CD4-positive, alpha-beta memory T cell (primary cell): ENCODE measurements around the gene BCL11A. TPM values are rescaled to one million over a fixed set of nuclear protein-coding genes. Genes with fewer than 3 reads are reported as not detected.

Experiments used
- CTCF ChIA-PET: fragments of 350-600 bp; sonication (Branson Sonifier 250); formaldehyde crosslinking; loops from one replicate; lab custom pipeline; 2021; ENCODE audit warnings: inconsistent platforms; ENCODE audit not compliant: partially characterized antibody; lab: Charles Lee
- POLR2A ChIA-PET: fragments of 350-600 bp; sonication (Branson Sonifier 250); formaldehyde crosslinking; loops from one replicate; lab custom pipeline; 2021; ENCODE audit not compliant: partially characterized antibody; lab: Charles Lee
- DNase-seq, 5 donors: peaks; one replicate each; pipeline versions ENCODE4 v3.0.0 to v3.0.0-alpha.2; 2020 to 2022; ENCODE audit warnings: mixed read lengths in 1 of 5
- H3K27ac ChIP-seq: one replicate; pipeline ENCODE4 v1.7.0; 2013; ENCODE audit warnings: low read depth, low read length
- H3K27me3 ChIP-seq: 2 replicates; pipeline ENCODE4 v1.7.0; 2013; ENCODE audit warnings: mild to moderate bottlenecking, low read length, moderate library complexity; ENCODE audit not compliant: insufficient read depth
- H3K36me3 ChIP-seq: 2 replicates; pipeline ENCODE4 v1.7.0; 2013; ENCODE audit warnings: mild to moderate bottlenecking, low read length, moderate library complexity; ENCODE audit not compliant: insufficient read depth
- H3K4me1 ChIP-seq: 2 replicates; pipeline ENCODE4 v1.7.0; 2013; ENCODE audit warnings: mild to moderate bottlenecking, low read length, moderate library complexity; ENCODE audit not compliant: insufficient read depth
- H3K4me3 ChIP-seq, 2 donors: one replicate each; pipeline ENCODE4 v1.7.0; 2013; ENCODE audit warnings: low read length in 2 of 2, mild to moderate bottlenecking in 1 of 2
- H3K9me3 ChIP-seq, 2 donors: one replicate each; pipeline ENCODE4 v1.7.0; 2013; ENCODE audit warnings: low read length in 2 of 2, control low read depth in 1 of 2; ENCODE audit not compliant: control insufficient read depth in 1 of 2
- H3K27ac Mint-ChIP-seq, 7 donors: one replicate each; pipeline ENCODE4 v1.8.0; 2020 to 2021; ENCODE audit warnings: mixed read lengths in 7 of 7, mild to moderate bottlenecking in 6 of 7, inconsistent platforms in 3 of 7, moderate library complexity in 3 of 7
- H3K27me3 Mint-ChIP-seq, 2 donors: one replicate each; pipeline ENCODE4 v1.8.0; 2020 to 2021; ENCODE audit warnings: mixed read lengths in 2 of 2
- H3K36me3 Mint-ChIP-seq, 2 donors: one replicate each; pipeline ENCODE4 v1.8.0; 2020 to 2021; ENCODE audit warnings: mixed read lengths in 2 of 2, inconsistent platforms in 1 of 2, mild to moderate bottlenecking in 1 of 2
- H3K4me1 Mint-ChIP-seq, 4 donors: one replicate each; pipeline ENCODE4 v1.8.0; 2020 to 2021; ENCODE audit warnings: mixed read lengths in 4 of 4, mild to moderate bottlenecking in 1 of 4
- H3K4me3 Mint-ChIP-seq, 8 donors: one replicate each; pipeline ENCODE4 v1.8.0; 2020 to 2021; ENCODE audit warnings: mixed read lengths in 8 of 8, mild to moderate bottlenecking in 7 of 8, moderate library complexity in 6 of 8, inconsistent platforms in 3 of 8
- H3K9me3 Mint-ChIP-seq, 8 donors: one replicate each; pipeline ENCODE4 v1.8.0; 2020 to 2021; ENCODE audit warnings: mixed read lengths in 8 of 8, mild to moderate bottlenecking in 5 of 8, inconsistent platforms in 3 of 8, moderate library complexity in 1 of 8
- intact Hi-C: fragments of 100-400 bp; cut with micrococcal nuclease; formaldehyde crosslinking; loops from one replicate; pipeline ENCODE4 v1.15.1; 2023
- polyA plus RNA-seq, 2 donors: library from polyadenylated mRNA; unstranded; fragments of 300-500 nt; fragmentation: Illumina TruSeq; gene quantifications; one replicate each; pipeline ENCODE4 v1.2.3, GENCODE V29; 2021
- total RNA-seq, 2 experiments: library from RNA; stranded (reverse); gene quantifications; one replicate each; pipeline ENCODE4 v1.2.3, GENCODE V29; 2021

BCL11A gene
- total and polyA plus RNA-seq, 4 experiments from 2014 or later = 0.12 to 1.6 TPM; not detected in 2

- peaks cover 0 to 6% of the 10 kb centered on the region in 2 donors for H3K36me3 Mint-ChIP-seq
- POLR2A ChIA-PET = no interaction called here
- Histone ChIP-seq H3K36me3 (no peaks in the 10 kb centered on the region), H3K4me3 (no peak overlapping the region), H3K27me3 (peaks cover 27% of the 10 kb centered on the region), H3K4me1 (peaks cover 29% of the 10 kb centered on the region), H3K9me3 (no peaks in the 10 kb centered on the region), H3K27ac (no peak overlapping the region)
- peak overlapping the region in 1 of 8 donors; percentile 22 for H3K4me3 Mint-ChIP-seq
- peaks cover 46 to 68% of the 10 kb centered on the region in 2 donors for H3K27me3 Mint-ChIP-seq
- no peak overlapping the region for H3K27ac Mint-ChIP-seq
- intact Hi-C loops = no loop called here
- peaks cover 7 to 27% (median 16%) of the 10 kb centered on the region in 4 donors for H3K4me1 Mint-ChIP-seq
- peaks cover 0 to 3% (median 0%) of the 10 kb centered on the region in 8 donors for H3K9me3 Mint-ChIP-seq
- CTCF ChIA-PET = no interaction called here
- no peak for DNase-seq
Measured at GRCh38 chr2:60546756-60547420, 6.6 kb downstream of the BCL11A start.

- Histone ChIP-seq H3K4me3 (no peak overlapping the region), H3K27me3 (peaks cover 21% of the 10 kb centered on the region), H3K9me3 (no peaks in the 10 kb centered on the region), H3K27ac (no peak overlapping the region), H3K4me1 (peaks cover 12% of the 10 kb centered on the region), H3K36me3 (no peaks in the 10 kb centered on the region)
- Mint-ChIP-seq H3K4me3 (no peak overlapping the region), H3K27ac (no peak overlapping the region), H3K9me3 (peaks cover 0 to 3% (median 0%) of the 10 kb centered on the region in 8 donors), H3K4me1 (peaks cover 7 to 14% (median 10%) of the 10 kb centered on the region in 4 donors), H3K27me3 (peaks cover 46 to 58% of the 10 kb centered on the region in 2 donors), H3K36me3 (peaks cover 0 to 4% of the 10 kb centered on the region in 2 donors)
- ChIA-PET CTCF (no interaction called here), POLR2A (no interaction called here)
- DNase-seq = no peak
- intact Hi-C loops = no loop called here
Measured at GRCh38 chr2:60544954-60545560, 8.4 kb downstream of the BCL11A start.

- intact Hi-C loops = no loop called here
- ChIA-PET POLR2A (no interaction called here), CTCF (no interaction called here)
- DNase-seq = no peak
- Mint-ChIP-seq H3K9me3 (no peaks in the 10 kb centered on the region), H3K36me3 (no peaks in the 10 kb centered on the region), H3K27ac (no peak overlapping the region), H3K4me3 (no peak overlapping the region), H3K27me3 (peaks cover 42 to 53% of the 10 kb centered on the region in 2 donors), H3K4me1 (peaks cover 2 to 6% (median 4%) of the 10 kb centered on the region in 4 donors)
- Histone ChIP-seq H3K9me3 (no peaks in the 10 kb centered on the region), H3K27ac (no peak overlapping the region), H3K27me3 (peaks cover 18% of the 10 kb centered on the region), H3K36me3 (no peaks in the 10 kb centered on the region), H3K4me3 (no peak overlapping the region), H3K4me1 (peaks cover 2% of the 10 kb centered on the region)
Measured at GRCh38 chr2:60544062-60544461, 9.4 kb downstream of the BCL11A start.

GRCh38 chr2:60541056-60541651 is 12.3 kb downstream of the BCL11A start:
- H3K27me3 ChIP-seq = peaks cover 6% of the 10 kb centered on the region
- Mint-ChIP-seq H3K27ac (no peak overlapping the region), H3K27me3 (peaks cover 35% of the 10 kb centered on the region in 2 donors), H3K4me1 (no peaks in the 10 kb centered on the region), H3K9me3 (no peaks in the 10 kb centered on the region), H3K36me3 (no peaks in the 10 kb centered on the region), H3K4me3 (no peak overlapping the region)
- H3K9me3 ChIP-seq = no peaks in the 10 kb centered on the region
- no peak overlapping the region for H3K27ac ChIP-seq
- intact Hi-C loops = no loop called here
- CTCF ChIA-PET = interaction anchor here (1.2 to 1.4 kb wide), 2 partner anchors 9 to 16 kb away, joined by 3 to 4 read pairs; no protein-coding TSS in a partner anchor
- no peaks in the 10 kb centered on the region for H3K36me3 ChIP-seq
- H3K4me3 ChIP-seq = no peak overlapping the region
- POLR2A ChIA-PET = no interaction called here
- no peaks in the 10 kb centered on the region for H3K4me1 ChIP-seq
- DNase-seq = no peak

- ChIA-PET CTCF (interaction anchor here (1.4 kb wide), 1 partner anchor 10 kb away, joined by 4 read pairs; no protein-coding TSS in a partner anchor), POLR2A (no interaction called here)
- Histone ChIP-seq H3K4me3 (no peak overlapping the region), H3K27me3 (no peaks in the 10 kb centered on the region), H3K4me1 (no peaks in the 10 kb centered on the region), H3K27ac (no peak overlapping the region), H3K9me3 (no peaks in the 10 kb centered on the region), H3K36me3 (no peaks in the 10 kb centered on the region)
- H3K4me1 Mint-ChIP-seq = no peaks in the 10 kb centered on the region
- no peaks in the 10 kb centered on the region for H3K9me3 Mint-ChIP-seq
- no peaks in the 10 kb centered on the region for H3K36me3 Mint-ChIP-seq
- DNase-seq = no peak
- peaks cover 30 to 40% of the 10 kb centered on the region in 2 donors for H3K27me3 Mint-ChIP-seq
- H3K4me3 Mint-ChIP-seq = no peak overlapping the region
- intact Hi-C loops = no loop called here
- no peak overlapping the region for H3K27ac Mint-ChIP-seq
Measured at GRCh38 chr2:60540074-60540473, 13.4 kb downstream of the BCL11A start.

- Histone ChIP-seq H3K4me3 (no peak overlapping the region), H3K27ac (no peak overlapping the region), H3K9me3 (no peaks in the 10 kb centered on the region), H3K4me1 (no peaks in the 10 kb centered on the region), H3K27me3 (no peaks in the 10 kb centered on the region), H3K36me3 (no peaks in the 10 kb centered on the region)
- no peaks in the 10 kb centered on the region for H3K4me1 Mint-ChIP-seq
- peak overlapping the region in 1 of 7 donors; percentile 38 for H3K27ac Mint-ChIP-seq
- H3K9me3 Mint-ChIP-seq = no peaks in the 10 kb centered on the region
- ChIA-PET POLR2A (no interaction called here), CTCF (no interaction called here)
- intact Hi-C loops = no loop called here
- H3K4me3 Mint-ChIP-seq = no peak overlapping the region
- H3K36me3 Mint-ChIP-seq = no peaks in the 10 kb centered on the region
- H3K27me3 Mint-ChIP-seq = peaks cover 29 to 36% of the 10 kb centered on the region in 2 donors
- DNase-seq = no peak
Measured at GRCh38 chr2:60539140-60539539, 14.3 kb downstream of the BCL11A start.

GRCh38 chr2:60538101-60538500 is 15.4 kb downstream of the BCL11A start:
- Histone ChIP-seq H3K9me3 (no peaks in the 10 kb centered on the region), H3K4me1 (no peaks in the 10 kb centered on the region), H3K36me3 (no peaks in the 10 kb centered on the region), H3K27me3 (no peaks in the 10 kb centered on the region), H3K27ac (no peak overlapping the region), H3K4me3 (no peak overlapping the region)
- POLR2A ChIA-PET = no interaction called here
- H3K36me3 Mint-ChIP-seq = no peaks in the 10 kb centered on the region
- H3K27ac Mint-ChIP-seq = no peak overlapping the region
- no peak overlapping the region for H3K4me3 Mint-ChIP-seq
- H3K9me3 Mint-ChIP-seq = no peaks in the 10 kb centered on the region
- CTCF ChIA-PET = no interaction called here
- H3K4me1 Mint-ChIP-seq = no peaks in the 10 kb centered on the region
- DNase-seq = no peak
- H3K27me3 Mint-ChIP-seq = peaks cover 31 to 34% of the 10 kb centered on the region in 2 donors
- intact Hi-C loops = no loop called here
